ENCODE measurements around the gene RAB4A.

RAB4A gene

GRCh38 chr1:229262239-229262638 lies 8.7 kb upstream of the RAB4A start:
- no peak overlapping the region for H3K4me3 ChIP-seq (ENCODE audit: low read depth, low read length)
- no peak for TF ChIP-seq CTCF (IDR thresholded peaks at IDR 0.05; ENCODE audit: low read depth, low read length)

- no peak overlapping the region for H3K4me3 ChIP-seq (ENCODE audit: low read depth, low read length)
- no peak for TF ChIP-seq CTCF (IDR thresholded peaks at IDR 0.05; ENCODE audit: low read depth, low read length)
Observed at GRCh38 chr1:229263254-229263653, 7.7 kb upstream of the RAB4A start.

- no peak overlapping the region for H3K4me3 ChIP-seq (ENCODE audit: low read depth, low read length)
- no peak for TF ChIP-seq CTCF (IDR thresholded peaks at IDR 0.05; ENCODE audit: low read depth, low read length)
Observed at GRCh38 chr1:229264068-229264467, 6.8 kb upstream of the RAB4A start.

GRCh38 chr1:229264487-229264886 lies 6.4 kb upstream of the RAB4A start:
- no peak for TF ChIP-seq CTCF (IDR thresholded peaks at IDR 0.05; ENCODE audit: low read depth, low read length)
- no peak overlapping the region for H3K4me3 ChIP-seq (ENCODE audit: low read depth, low read length)

- H3K4me3 ChIP-seq (ENCODE audit: low read depth, low read length): no peak overlapping the region
- TF ChIP-seq CTCF (IDR thresholded peaks at IDR 0.05; ENCODE audit: low read depth, low read length): no peak
Observed at GRCh38 chr1:229266274-229266673, 4.6 kb upstream of the RAB4A start.

- no peak for TF ChIP-seq CTCF (IDR thresholded peaks at IDR 0.05; ENCODE audit: low read depth, low read length)
- H3K4me3 ChIP-seq (ENCODE audit: low read depth, low read length): no peak overlapping the region
Observed at GRCh38 chr1:229266832-229267500, 3.9 kb upstream of the RAB4A start.

- no peak overlapping the region for H3K4me3 ChIP-seq (ENCODE audit: low read depth, low read length)
- no peak for TF ChIP-seq CTCF (IDR thresholded peaks at IDR 0.05; ENCODE audit: low read depth, low read length)
Observed at GRCh38 chr1:229268505-229268904, 2.4 kb upstream of the RAB4A start.
